Loucy (cell line): ENCODE results near the gene PLK4.

Experiments
- CTCF ChIP-seq: fragments of 200-600 bp; sonication (generic); conservative IDR thresholded peaks from 2 replicates; pipeline ENCODE4 v1.5.1; 2014; ENCODE audit warnings: mild to moderate bottlenecking, antibody characterized with exemption, low read length
- EZH2phosphoT487 ChIP-seq: fragments of 200-600 bp; IDR thresholded peaks from 2 replicates; pipeline ENCODE4 v1.6.1; 2018; ENCODE audit warnings: antibody characterized with exemption, mild to moderate bottlenecking, moderate library complexity, borderline replicate concordance

DNA sequence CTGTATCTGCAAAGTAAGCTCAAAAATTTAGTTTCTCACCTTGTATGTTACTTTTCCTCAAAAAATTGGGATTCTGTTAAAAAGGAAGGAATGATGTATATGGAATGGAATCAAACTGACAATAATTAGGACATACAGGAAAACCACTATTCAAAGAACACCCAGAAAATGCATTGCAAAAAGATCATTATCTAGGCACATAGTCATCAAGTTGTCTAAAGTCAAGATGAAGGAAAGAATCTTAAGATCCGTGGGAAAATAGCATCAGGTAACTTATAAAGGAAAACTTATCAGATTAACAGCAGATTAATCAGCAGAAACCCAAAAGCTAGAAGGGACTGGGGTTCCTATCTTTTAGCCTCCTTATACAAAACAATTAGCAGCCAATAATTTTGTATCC is 23.1 kb upstream of the PLK4 start:
- TF ChIP-seq CTCF: no peak
- no peak for TF ChIP-seq EZH2phosphoT487
